Left ventricle myocardium inferior (tissue), 1 donor: ENCODE results near the gene P2RY13. TPM values are rescaled to one million over a fixed set of nuclear protein-coding genes. Genes with fewer than 3 reads are reported as not detected.

Experiments used
- DNase-seq: peaks from one replicate; pipeline ENCODE4 v3.0.0-alpha.2; 2020
- H3K27ac ChIP-seq: fragments of 200-600 bp; replicated peaks from 2 replicates; pipeline ENCODE4 v1.8.0; 2021
- H3K27me3 ChIP-seq: fragments of 200-600 bp; 2 replicates; pipeline ENCODE4 v1.8.0; 2021; ENCODE audit warnings: low read depth
- H3K36me3 ChIP-seq: fragments of 200-600 bp; 2 replicates; pipeline ENCODE4 v1.8.0; 2021
- H3K4me1 ChIP-seq: fragments of 200-600 bp; 2 replicates; pipeline ENCODE4 v1.8.0; 2021
- H3K4me3 ChIP-seq: fragments of 200-600 bp; 2 replicates; pipeline ENCODE4 v1.8.0; 2021; ENCODE audit warnings: mild to moderate bottlenecking, moderate library complexity
- H3K9me3 ChIP-seq: fragments of 200-600 bp; replicated peaks from 2 replicates; pipeline ENCODE4 v1.8.0; 2021
- intact Hi-C: fragments of 100-400 bp; cut with micrococcal nuclease; formaldehyde crosslinking; loops from one replicate; pipeline ENCODE4 v1.11.0; 2022
- total RNA-seq: library from RNA; stranded (reverse); fragmentation: NEBNext Ultra II Directional; extraction: Animal tissue kit (Norgen Biotek cat#: 25700); gene quantifications from one replicate; pipeline ENCODE4 v1.2.1, GENCODE V29; 2021
- TF ChIP-seq, protein P1 (sequence below): fragments of 200-600 bp; IDR thresholded peaks from 2 replicates; pipeline ENCODE4 v1.8.0; 2021; ENCODE audit warnings: antibody characterized with exemption, mild to moderate bottlenecking, borderline replicate concordance
- donor health status: DM: no; HTN: yes; CAD: no; lungs with severe emphysema.

P2RY13 gene
- total RNA-seq, 1 donor from 2014 or later, result 0.96 TPM

DNA sequence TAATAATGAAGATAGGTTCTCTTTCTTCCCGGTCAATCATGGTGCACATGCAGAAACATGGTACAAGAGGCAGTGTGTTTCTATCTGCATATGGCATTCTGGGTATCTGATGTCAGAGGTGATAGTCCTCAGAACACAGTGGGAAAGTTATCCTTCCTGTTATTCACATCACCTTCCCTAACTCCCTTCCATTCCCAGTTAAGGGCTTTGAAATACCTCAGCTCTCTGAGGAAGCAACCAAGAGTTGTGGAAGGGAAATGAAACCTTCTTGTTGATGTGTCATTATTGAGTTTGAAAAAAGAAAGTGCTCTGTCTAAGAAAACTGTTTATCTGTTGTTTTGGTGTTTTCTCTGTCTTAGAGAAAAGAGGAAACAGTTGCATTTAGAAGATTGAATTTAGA lies 21.9 kb upstream of the P2RY13 start:
- H3K36me3 ChIP-seq, result no peaks in the 10 kb centered on the region
- H3K4me1 ChIP-seq, result no peaks in the 10 kb centered on the region
- intact Hi-C loops, result no loop called here
- DNase-seq, result no peak
- no peaks in the 10 kb centered on the region for H3K9me3 ChIP-seq
- H3K4me3 ChIP-seq, result no peak overlapping the region
- TF ChIP-seq, protein P1, sequence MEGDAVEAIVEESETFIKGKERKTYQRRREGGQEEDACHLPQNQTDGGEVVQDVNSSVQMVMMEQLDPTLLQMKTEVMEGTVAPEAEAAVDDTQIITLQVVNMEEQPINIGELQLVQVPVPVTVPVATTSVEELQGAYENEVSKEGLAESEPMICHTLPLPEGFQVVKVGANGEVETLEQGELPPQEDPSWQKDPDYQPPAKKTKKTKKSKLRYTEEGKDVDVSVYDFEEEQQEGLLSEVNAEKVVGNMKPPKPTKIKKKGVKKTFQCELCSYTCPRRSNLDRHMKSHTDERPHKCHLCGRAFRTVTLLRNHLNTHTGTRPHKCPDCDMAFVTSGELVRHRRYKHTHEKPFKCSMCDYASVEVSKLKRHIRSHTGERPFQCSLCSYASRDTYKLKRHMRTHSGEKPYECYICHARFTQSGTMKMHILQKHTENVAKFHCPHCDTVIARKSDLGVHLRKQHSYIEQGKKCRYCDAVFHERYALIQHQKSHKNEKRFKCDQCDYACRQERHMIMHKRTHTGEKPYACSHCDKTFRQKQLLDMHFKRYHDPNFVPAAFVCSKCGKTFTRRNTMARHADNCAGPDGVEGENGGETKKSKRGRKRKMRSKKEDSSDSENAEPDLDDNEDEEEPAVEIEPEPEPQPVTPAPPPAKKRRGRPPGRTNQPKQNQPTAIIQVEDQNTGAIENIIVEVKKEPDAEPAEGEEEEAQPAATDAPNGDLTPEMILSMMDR, result no peak
- no peaks in the 10 kb centered on the region for H3K27me3 ChIP-seq
- no peak overlapping the region for H3K27ac ChIP-seq

DNA sequence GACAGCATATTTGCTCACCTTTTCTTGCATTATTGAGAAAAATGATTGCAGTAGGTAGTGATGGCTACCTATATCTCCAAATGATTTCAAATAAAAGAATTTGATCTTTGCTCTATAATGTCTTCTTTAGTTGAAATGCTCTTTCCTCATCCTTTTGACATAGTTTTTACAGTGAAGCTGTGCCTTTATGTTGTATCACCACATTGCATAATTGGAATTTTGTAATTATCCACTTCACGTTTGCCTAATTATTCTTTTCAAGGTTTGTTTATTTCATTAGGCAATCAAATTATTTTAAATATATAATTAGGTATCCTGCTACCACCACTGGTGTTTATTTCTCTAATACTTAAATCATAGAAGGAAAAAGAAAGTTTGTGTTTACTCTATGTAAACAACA lies 21.3 kb upstream of the P2RY13 start:
- H3K4me1 ChIP-seq, result no peaks in the 10 kb centered on the region
- no peaks in the 10 kb centered on the region for H3K9me3 ChIP-seq
- TF ChIP-seq, protein P1, result no peak
- no peak overlapping the region for H3K4me3 ChIP-seq
- no peak overlapping the region for H3K27ac ChIP-seq
- no peaks in the 10 kb centered on the region for H3K27me3 ChIP-seq
- no peak for DNase-seq
- no peaks in the 10 kb centered on the region for H3K36me3 ChIP-seq
- intact Hi-C loops, result no loop called here

DNA sequence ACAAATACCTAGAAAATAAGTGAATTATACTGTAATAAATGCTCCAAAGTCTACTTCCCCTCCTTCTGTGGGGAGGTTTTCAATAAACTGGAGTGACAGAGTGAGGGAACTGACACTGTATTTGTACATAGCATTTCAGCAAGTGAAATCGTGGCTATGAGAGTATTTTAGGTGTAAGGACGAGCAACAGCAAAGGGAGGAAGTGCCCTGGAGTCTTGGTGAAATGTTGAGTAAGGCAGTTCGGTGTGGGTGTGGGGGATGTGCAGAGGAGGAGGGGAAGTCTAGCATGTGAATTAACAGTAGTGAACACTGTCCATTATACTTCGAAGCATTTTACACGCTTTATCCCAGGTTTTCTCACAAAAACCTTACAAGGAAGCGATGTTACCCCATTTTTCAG lies 18.1 kb upstream of the P2RY13 start:
- TF ChIP-seq, protein P1, result no peak
- DNase-seq, result peak; percentile 17
- H3K27me3 ChIP-seq, result no peaks in the 10 kb centered on the region
- H3K4me1 ChIP-seq, result no peaks in the 10 kb centered on the region
- H3K27ac ChIP-seq, result no peak overlapping the region
- no peaks in the 10 kb centered on the region for H3K36me3 ChIP-seq
- no peaks in the 10 kb centered on the region for H3K9me3 ChIP-seq
- no peak overlapping the region for H3K4me3 ChIP-seq
- intact Hi-C loops, result no loop called here

DNA sequence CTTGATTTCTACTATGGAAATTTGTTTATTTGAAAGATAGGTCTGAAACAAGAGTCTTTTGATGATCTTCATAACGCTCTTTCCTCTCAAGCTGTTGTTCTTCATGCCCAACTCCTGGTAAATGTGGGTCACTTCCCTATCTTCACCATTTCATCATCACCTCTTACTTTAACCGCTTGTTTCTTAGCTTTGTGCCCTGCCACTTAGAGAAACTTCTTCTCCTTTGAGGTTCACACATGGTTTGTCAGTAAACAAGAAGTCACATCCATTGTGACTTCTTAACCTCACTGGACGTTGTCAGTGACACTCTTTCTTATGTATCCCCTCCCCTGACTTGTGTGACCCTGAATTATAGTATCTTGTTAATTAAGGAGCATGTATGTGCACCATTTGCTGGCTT lies 16.9 kb upstream of the P2RY13 start:
- peak overlapping the region; percentile 50 for H3K27ac ChIP-seq
- no peak for DNase-seq
- H3K4me1 ChIP-seq, result no peaks in the 10 kb centered on the region
- no peaks in the 10 kb centered on the region for H3K36me3 ChIP-seq
- TF ChIP-seq, protein P1, result no peak
- no peaks in the 10 kb centered on the region for H3K9me3 ChIP-seq
- H3K27me3 ChIP-seq, result no peaks in the 10 kb centered on the region
- intact Hi-C loops, result no loop called here
- no peak overlapping the region for H3K4me3 ChIP-seq

DNA sequence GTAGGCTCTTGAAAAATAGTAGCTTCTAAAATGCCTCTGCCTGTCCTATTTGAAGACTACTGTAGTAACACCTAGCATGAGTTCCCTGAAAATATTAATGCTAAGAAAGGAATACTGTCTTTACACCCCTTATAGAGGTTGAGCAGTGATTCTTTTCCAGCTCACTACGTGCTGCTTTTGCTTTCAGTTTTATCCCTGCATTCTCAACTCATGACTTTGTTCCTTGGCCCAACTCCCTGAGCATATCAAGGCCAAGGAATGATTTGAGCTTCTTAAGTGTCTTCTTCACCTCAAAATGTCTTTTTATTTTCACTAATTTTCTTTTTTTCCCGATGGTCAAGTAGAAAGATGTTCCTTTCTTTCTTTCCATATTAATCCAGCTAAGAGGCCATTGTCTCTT lies 16.5 kb upstream of the P2RY13 start:
- no peak for DNase-seq
- Histone ChIP-seq H3K36me3 (no peaks in the 10 kb centered on the region), H3K4me1 (no peaks in the 10 kb centered on the region), H3K9me3 (no peaks in the 10 kb centered on the region), H3K27ac (peak overlapping the region; percentile 50), H3K4me3 (peak overlapping the region; percentile 26), H3K27me3 (no peaks in the 10 kb centered on the region)
- intact Hi-C loops, result no loop called here
- TF ChIP-seq, protein P1, result no peak

DNA sequence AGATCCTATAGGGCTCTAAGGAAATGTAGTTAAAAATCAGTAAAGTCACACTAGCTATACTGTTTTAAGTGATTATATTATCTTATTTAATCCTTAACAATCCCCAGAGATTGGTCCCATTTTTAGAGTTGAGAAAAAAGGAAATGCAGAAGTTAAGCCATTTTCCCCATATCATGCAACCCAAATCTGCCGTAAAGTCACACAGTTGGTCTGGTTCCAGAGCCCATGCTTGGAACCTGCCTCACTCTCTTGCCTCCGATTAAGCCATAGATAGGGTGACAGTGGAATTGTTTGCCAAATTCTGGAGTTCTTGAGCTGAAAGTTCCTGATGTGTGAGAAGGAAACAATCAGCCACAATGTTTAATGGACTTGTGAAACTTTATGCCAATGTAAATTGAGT lies 2.3 kb upstream of the P2RY13 start:
- Histone ChIP-seq H3K4me1 (no peaks in the 10 kb centered on the region), H3K9me3 (no peaks in the 10 kb centered on the region), H3K4me3 (no peak overlapping the region), H3K27ac (no peak overlapping the region), H3K36me3 (no peaks in the 10 kb centered on the region), H3K27me3 (no peaks in the 10 kb centered on the region)
- TF ChIP-seq, protein P1, result no peak
- DNase-seq, result no peak
- intact Hi-C loops, result no loop called here
